Transverse colon (tissue), 4 donors: ENCODE results near the gene NEUROD2. TPM values are rescaled to one million over a fixed set of nuclear protein-coding genes. Genes with fewer than 3 reads are reported as not detected.

Source experiments
- DNase-seq: peaks from one replicate; pipeline ENCODE4 v3.0.0-alpha.2; 2019
- H3K27ac ChIP-seq, 4 donors: fragments of 200-600 bp; sonication (generic); 2 replicates each; pipeline ENCODE4 v1.5.1; 2016 to 2018; ENCODE audit warnings: inconsistent platforms in 4 of 4
- H3K27me3 ChIP-seq: fragments of 200-600 bp; sonication (generic); 2 replicates; pipeline ENCODE4 v1.5.1; 2017; ENCODE audit warnings: inconsistent platforms
- H3K36me3 ChIP-seq, 4 donors: fragments of 200-600 bp; sonication (generic); 2 replicates each; pipeline ENCODE4 v1.5.1; 2017 to 2019; ENCODE audit warnings: inconsistent platforms in 4 of 4
- H3K4me1 ChIP-seq, 4 donors: fragments of 200-600 bp; sonication (generic); 2 replicates each; pipeline ENCODE4 v1.5.1; 2017 to 2020; ENCODE audit warnings: inconsistent platforms in 4 of 4
- H3K4me3 ChIP-seq, 4 donors: fragments of 200-600 bp; sonication (generic); 1 replicate in 1 of 4; 2 replicates in 3 of 4; pipeline versions ENCODE4 v1.5.1 to v1.6.1; 2017 to 2019; ENCODE audit warnings: inconsistent platforms in 4 of 4
- H3K9me3 ChIP-seq, 2 donors: fragments of 200-600 bp; sonication (generic); 2 replicates each; pipeline ENCODE4 v1.5.1; 2017 to 2019; ENCODE audit warnings: inconsistent platforms in 2 of 2
- EP300 ChIP-seq: sonication (generic); formaldehyde crosslinking; IDR thresholded peaks from one replicate; pipeline ENCODE4 v1.6.1; 2017; ENCODE audit warnings: antibody characterized with exemption, low read depth
- POLR2A ChIP-seq: fragments of 450-650 bp; IDR thresholded peaks from one replicate; pipeline ENCODE4 v1.6.1; 2016; ENCODE audit warnings: antibody characterized with exemption, mild to moderate bottlenecking, moderate library complexity
- POLR2AphosphoS5 ChIP-seq, 3 donors: sonication (generic); formaldehyde crosslinking; IDR thresholded peaks; one replicate each; pipeline ENCODE4 v1.6.1; 2016; ENCODE audit warnings: antibody characterized with exemption in 3 of 3
- WGBS, 2 donors: methylation state at CpG; one replicate each; pipeline ENCODE4 v1.1.5; 2018; ENCODE audit warnings: low coverage in 1 of 2; 5-methylcytosine and 5-hydroxymethylcytosine counted together
- in situ Hi-C, 4 donors: fragments of 200-750 bp; cut with MboI; loops; one replicate each; pipeline versions ENCODE4 v1.15.0 to v1.15.1; 2017; ENCODE audit warnings: low sequenced_read_pairs in 3 of 4, low pct_ligation_motif_present in 1 of 4, low pct_unique_long_range_greater_than_20kb in 1 of 4
- intact Hi-C: fragments of 100-400 bp; cut with DNase I; formaldehyde crosslinking; loops from one replicate; pipeline ENCODE4 v1.15.1; 2023; ENCODE audit warnings: low total_unique reads
- total RNA-seq, 4 donors: library from RNA; depleted of rRNA; stranded (reverse); fragments of >200 nt; gene quantifications; one replicate each; pipeline ENCODE4 v1.1.0, GENCODE V29; 2016
- TF ChIP-seq, protein P1 (sequence below), 5 experiments: fragments of 200-600 bp in 3 of 5; fragments of 450-650 bp in 2 of 5; sonication (generic) in 3 of 5; IDR thresholded peaks; 1 replicate in 2 of 5; 2 replicates in 3 of 5; pipeline ENCODE4 v1.5.1; 2016 to 2017; ENCODE audit warnings: antibody characterized with exemption in 5 of 5, inconsistent platforms in 3 of 5, mild to moderate bottlenecking in 2 of 5, moderate library complexity in 1 of 5

NEUROD2 gene
- total RNA-seq, 4 donors from 2014 or later, result not detected

DNA sequence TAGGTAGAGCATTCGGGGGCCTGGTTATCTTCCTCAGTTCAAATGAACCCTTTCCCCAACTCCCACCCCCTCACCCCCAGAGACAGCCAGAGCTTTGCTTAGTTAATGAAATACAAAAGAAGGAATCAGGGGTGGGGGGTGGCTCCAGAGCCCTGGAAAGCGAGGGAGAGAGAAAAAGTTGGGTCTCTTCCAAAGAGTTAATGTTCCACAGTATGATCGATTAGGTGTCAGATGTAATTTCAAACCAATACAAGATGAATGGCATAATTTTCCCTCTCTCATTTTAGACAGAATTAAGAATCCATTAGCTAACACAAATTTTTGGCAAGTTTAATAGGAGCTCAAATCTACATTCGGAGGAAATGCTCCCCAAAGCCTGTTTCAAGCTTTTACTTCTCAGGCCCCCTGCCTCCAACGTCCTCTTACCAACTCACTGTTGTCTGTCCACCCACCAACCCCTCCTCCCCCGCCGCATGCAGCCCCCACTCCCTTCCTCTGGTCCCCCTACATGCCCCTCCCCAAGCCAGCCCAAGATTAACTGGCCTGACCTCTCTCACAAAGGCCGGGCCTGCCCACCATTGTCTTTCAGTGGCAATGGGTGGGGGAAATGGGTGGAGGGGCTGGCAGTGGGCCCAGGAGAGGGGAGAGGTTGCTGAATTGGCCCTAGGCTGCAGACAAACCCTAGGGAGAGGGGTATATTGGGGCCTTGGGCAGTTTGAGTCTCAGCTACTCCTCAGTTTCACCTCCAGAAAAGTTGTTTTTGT, 28.2 kb downstream of the NEUROD2 start:
- WGBS, 2 donors, result 65 to 71% methylated on average over 4 to 8 of the region's 8 CpGs
- H3K36me3 ChIP-seq, result no peaks in the 10 kb centered on the region
- DNase-seq, result no peak
- in situ Hi-C loops (no loop called here), intact Hi-C loops (loop anchor here (10.0 kb wide), 1 partner anchor 75 kb away; no protein-coding TSS in a partner anchor)
- H3K27me3 ChIP-seq, result no peaks in the 10 kb centered on the region
- TF ChIP-seq, protein P1, sequence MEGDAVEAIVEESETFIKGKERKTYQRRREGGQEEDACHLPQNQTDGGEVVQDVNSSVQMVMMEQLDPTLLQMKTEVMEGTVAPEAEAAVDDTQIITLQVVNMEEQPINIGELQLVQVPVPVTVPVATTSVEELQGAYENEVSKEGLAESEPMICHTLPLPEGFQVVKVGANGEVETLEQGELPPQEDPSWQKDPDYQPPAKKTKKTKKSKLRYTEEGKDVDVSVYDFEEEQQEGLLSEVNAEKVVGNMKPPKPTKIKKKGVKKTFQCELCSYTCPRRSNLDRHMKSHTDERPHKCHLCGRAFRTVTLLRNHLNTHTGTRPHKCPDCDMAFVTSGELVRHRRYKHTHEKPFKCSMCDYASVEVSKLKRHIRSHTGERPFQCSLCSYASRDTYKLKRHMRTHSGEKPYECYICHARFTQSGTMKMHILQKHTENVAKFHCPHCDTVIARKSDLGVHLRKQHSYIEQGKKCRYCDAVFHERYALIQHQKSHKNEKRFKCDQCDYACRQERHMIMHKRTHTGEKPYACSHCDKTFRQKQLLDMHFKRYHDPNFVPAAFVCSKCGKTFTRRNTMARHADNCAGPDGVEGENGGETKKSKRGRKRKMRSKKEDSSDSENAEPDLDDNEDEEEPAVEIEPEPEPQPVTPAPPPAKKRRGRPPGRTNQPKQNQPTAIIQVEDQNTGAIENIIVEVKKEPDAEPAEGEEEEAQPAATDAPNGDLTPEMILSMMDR (IDR thresholded peaks at IDR 0.05), result no peak
- TF ChIP-seq POLR2AphosphoS5 (IDR thresholded peaks at IDR 0.05) (no peak), POLR2A (no peak)
- H3K27ac ChIP-seq, result no peak overlapping the region
- H3K9me3 ChIP-seq, result no peaks in the 10 kb centered on the region
- no peak overlapping the region for H3K4me3 ChIP-seq
- H3K4me1 ChIP-seq, result no peaks in the 10 kb centered on the region

DNA sequence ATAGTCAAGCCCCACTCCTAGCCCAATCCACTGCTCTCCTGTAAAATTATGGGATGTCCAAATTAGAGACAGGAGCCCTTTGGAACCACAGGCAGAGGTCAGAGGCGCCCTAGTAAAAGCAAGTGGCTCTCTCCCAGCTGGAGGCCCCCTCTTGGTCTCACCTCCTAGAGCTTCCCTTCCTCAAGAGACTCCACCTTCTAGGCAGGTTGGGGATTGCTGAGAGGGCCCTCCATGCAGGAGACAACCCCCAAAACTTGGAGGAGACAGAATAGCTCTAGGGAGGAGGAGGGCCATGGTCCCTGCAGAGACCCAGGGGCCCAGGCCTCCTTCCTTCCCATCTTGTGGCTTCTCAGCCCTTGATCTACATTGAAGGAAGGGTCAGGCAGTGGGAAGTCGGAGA, 29.4 kb downstream of the NEUROD2 start:
- H3K27me3 ChIP-seq, result no peaks in the 10 kb centered on the region
- H3K9me3 ChIP-seq, result no peaks in the 10 kb centered on the region
- no peak overlapping the region for H3K27ac ChIP-seq
- 88% methylated on average over 2 of the region's 2 CpGs; no CpG with 5 or more reads in 1 of the 2 donors for WGBS, 2 donors
- peaks cover 3 to 8% (median 5%) of the 10 kb centered on the region in 4 donors for H3K4me1 ChIP-seq
- no peaks in the 10 kb centered on the region for H3K36me3 ChIP-seq
- H3K4me3 ChIP-seq, result no peak overlapping the region
- in situ Hi-C loops (no loop called here), intact Hi-C loops (no loop called here)
- no peak for DNase-seq
- TF ChIP-seq, protein P1 (IDR thresholded peaks at IDR 0.05), result no peak
- no peak for TF ChIP-seq EP300
- TF ChIP-seq POLR2AphosphoS5 (IDR thresholded peaks at IDR 0.05), result no peak
- TF ChIP-seq POLR2A, result no peak

DNA sequence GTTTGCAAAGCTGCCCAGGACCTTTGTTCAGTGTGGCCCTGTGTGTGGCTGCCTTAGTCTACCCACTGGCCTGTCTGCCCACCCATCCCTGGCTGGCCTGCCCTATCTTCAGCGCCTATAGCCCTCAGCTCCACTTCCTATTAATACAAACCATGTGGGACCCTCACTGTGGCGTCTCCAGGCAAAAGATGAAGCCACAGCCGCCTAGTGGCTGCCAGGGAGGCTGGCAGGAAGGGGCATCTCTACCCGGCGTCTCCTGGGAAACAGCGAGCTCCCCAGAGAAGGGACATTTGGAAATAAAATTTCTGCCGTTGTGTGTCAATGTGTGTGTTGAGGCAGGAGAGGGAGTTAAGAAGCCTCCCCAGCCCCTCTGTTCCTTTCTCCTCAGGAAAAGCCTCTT, 31.5 kb downstream of the NEUROD2 start:
- intact Hi-C loops, result no loop called here
- Histone ChIP-seq H3K4me3 (no peak overlapping the region), H3K27me3 (no peaks in the 10 kb centered on the region), H3K36me3 (no peaks in the 10 kb centered on the region), H3K27ac (no peak overlapping the region), H3K4me1 (peaks cover 3 to 15% (median 13%) of the 10 kb centered on the region in 4 donors), H3K9me3 (no peaks in the 10 kb centered on the region)
- DNase-seq, result no peak
- in situ Hi-C loops, result no loop called here
- TF ChIP-seq, protein P1 (IDR thresholded peaks at IDR 0.05), result peak in 2 of 5 experiments; percentile 13 to 16
- TF ChIP-seq POLR2AphosphoS5 (IDR thresholded peaks at IDR 0.05), result no peak
- WGBS, 2 donors, result 45% methylated on average over 7 of the region's 7 CpGs; no CpG with 5 or more reads in 1 of the 2 donors

DNA sequence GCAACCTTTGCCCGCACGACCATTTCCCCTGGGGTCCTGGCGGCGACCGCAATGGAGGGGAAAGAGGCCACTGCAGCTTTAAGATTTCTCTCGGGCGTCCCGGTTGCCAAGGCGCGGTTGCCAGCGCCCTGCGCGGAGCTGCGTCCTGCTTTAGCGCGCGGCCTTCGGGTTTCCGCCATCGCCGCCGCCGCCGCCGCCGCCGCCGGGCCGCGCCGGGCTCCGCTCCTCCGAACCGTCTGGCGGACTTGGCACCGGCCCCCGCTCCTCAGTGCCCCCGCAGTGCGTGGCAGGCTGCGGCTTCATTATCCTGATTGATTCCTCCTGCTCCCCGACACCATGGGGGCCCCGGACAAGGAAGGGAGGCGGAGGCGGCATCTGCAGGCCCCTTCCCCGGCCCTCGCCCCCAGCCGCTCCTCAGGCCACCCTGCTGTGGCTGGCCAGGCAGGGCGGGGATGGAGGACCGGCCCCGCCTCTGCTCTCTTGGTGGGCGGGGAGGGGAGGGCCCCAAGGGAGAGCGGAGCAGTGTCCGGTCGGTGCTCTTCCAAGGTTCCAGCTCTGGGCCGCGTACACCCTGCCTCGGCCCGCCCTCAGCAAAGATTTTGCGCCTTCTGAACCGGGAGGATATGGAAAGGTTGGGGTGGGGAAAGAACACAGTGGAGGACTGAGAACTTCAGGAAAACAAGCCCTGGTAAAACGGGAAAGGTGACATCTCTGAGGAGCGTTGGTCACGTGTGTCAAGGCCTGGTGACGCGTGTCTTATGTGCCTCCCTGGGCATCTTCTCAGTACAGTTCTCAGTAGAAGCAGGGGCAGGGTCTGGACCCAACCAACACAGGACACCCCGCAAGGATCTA, 34.0 kb downstream of the NEUROD2 start:
- no peaks in the 10 kb centered on the region for H3K36me3 ChIP-seq
- H3K4me3 ChIP-seq, result peak overlapping the region; percentile 23 to 71 (median 60)
- no peaks in the 10 kb centered on the region for H3K9me3 ChIP-seq
- in situ Hi-C loops, result no loop called here
- intact Hi-C loops, result no loop called here
- H3K4me1 ChIP-seq, result peaks cover 3 to 15% (median 13%) of the 10 kb centered on the region in 4 donors
- no peaks in the 10 kb centered on the region for H3K27me3 ChIP-seq
- peak; percentile 69 for DNase-seq
- TF ChIP-seq, protein P1 (IDR thresholded peaks at IDR 0.05), result no peak
- TF ChIP-seq POLR2A (peak; percentile 36), POLR2AphosphoS5 (IDR thresholded peaks at IDR 0.05) (peak; percentile 11 to 47 (median 38)), EP300 (no peak)
- WGBS, 2 donors, result 10% methylated on average over 33 of the region's 66 CpGs; no CpG with 5 or more reads in 1 of the 2 donors
- H3K27ac ChIP-seq, result peak overlapping the region; percentile 84 to 92 (median 86)
